NCI-H146 treated with DMSO at 0.1 percent for 48 hours (cell line): ENCODE measurements around the gene PDCD1LG2.
"Not testable (repeated sequence)": the region's sequence is repeated elsewhere in the genome, so short reads cannot be mapped to it uniquely, and the experiment has no call there.

Source experiments
- DNase-seq: peaks from one replicate; lab custom pipeline; 2025; ENCODE audit not compliant: unreplicated experiment; lab: John Stamatoyannopoulos, UW

Gene PDCD1LG2

GRCh38 chr9:5510360-5510931, at the start of gene PDCD1LG2:
PDCD1LG2 (plus strand) TSS chr9:5510531; CDS start chr9:5522547, 12,016 bp downstream.
- no peak for DNase-seq

DNA sequence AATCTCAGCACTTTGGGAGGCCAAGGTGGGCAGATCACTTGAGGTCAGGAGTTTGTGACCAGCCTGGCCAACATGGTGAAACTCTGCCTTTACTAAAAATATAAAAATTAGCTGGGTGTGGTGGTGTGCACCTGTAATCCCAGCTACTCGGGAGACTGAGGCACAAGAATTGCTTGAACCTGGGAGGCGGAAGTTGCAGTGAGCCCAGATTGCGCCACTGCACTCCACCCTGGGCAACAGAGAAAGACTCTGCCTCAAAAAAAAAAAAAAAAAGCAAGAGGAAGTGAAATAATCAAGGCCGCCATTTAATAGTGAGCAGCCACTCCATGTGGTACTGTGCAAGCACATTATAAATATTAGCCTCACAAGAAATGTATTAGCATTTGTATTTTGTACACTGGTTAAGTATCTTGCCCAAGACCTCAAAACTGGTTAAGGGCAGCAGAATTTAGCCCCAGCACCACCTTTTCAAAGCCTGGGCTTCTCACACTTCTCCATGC, 45.5 kb upstream of the PDCD1LG2 start:
- DNase-seq = not testable (repeated sequence)

DNA sequence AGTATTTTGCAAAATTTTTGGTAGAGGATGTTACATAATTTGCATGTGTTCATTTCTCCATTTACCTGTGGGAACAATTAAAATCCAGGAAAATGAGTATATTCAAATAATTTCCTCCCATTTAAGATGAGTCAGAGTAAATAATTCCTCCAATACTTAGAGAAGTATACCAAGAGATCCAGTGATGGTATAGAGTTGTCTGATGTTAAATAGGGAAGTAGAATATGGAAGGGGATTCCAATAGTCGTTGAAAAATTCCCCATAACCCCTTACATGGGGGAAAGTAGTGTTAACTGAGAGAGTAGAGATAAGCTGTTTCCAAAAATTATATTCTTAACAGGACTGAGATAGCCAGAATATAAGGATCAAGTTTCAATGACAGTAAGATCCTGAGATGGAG, 44.3 kb upstream of the PDCD1LG2 start:
- no peak for DNase-seq

DNA sequence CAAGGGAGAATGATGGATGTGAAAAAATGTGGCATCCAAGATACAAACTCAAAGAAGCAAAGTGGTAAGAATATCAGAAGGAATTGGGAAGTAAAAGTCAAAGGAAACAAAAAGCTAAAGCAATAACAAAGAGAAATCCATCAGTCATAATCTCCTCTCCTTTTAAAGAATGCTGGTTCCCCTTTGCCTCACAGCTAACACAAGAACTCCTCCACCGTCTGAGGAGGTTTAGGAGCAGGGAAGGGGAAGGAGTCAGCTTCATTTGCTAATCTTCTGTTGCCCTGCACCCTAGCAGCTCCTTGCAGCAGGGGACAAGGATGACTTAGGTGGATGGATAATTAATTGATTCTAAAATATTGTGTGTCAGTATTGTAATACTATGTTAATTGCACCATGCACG, 43.6 kb upstream of the PDCD1LG2 start:
- DNase-seq = no peak

DNA sequence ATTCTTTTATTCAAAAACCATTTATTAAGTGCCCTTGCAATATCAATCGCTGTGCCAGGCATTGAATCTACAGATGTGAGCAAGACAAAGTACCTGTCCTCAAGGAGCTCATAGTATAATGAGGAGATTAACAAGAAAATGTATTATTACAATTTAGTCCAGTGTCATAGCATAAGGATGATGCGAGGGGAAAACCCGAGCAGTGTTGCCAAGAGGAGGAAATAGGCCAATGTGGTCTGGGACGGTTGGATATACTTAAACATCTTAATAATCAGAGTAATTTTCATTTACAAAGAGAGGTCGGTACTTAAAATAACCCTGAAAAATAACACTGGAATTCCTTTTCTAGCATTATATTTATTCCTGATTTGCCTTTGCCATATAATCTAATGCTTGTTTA, 41.5 kb upstream of the PDCD1LG2 start:
- DNase-seq = no peak

GRCh38 chr9:5470122-5470521, 40.2 kb upstream of the PDCD1LG2 start:
- DNase-seq = no peak

DNA sequence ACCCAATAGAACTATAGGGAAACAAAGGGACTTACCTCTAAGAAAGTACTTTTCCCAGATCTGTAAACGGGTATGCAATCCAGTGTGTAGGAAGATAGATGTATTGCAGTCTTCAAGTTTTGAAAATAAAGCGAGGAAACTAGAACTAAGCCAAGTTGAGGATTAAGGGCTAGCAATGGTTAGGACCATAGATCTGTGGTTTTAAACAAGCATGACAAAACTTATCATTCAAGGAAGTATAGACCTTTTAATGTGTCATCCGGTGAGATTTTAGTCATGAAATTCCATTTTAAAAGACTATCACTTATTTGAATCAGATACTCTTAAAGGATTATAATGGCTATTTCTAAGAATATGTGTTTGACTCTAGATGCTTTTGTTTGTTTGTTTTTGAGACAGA, 39.5 kb upstream of the PDCD1LG2 start:
- no peak for DNase-seq

- DNase-seq = not testable (repeated sequence)
These were observed 34.7 kb upstream of the PDCD1LG2 start for GRCh38 chr9:5475611-5476010.

- DNase-seq = no peak
These were observed 32.1 kb upstream of the PDCD1LG2 start for GRCh38 chr9:5478206-5478605.

GRCh38 chr9:5479994-5480694, 30.2 kb upstream of the PDCD1LG2 start:
- DNase-seq = no peak

DNA sequence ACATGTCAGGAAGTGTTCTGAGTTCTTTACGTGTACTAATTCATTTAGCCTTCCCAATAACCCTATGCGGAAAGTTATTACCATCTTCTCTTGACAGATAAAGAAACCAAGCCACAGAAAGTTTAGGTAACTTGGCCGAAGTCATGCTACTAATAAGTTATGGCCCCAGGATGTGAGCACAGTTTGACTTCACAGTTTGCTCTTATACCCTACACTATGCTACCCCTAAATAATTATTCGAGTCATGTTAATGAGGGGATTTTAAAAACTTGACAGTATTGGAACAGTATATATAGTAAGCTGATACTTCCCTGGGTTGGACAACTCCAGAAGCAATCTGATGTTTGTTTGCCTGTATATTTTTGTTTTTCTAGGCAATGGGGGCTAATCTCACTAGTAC, 29.4 kb upstream of the PDCD1LG2 start:
- DNase-seq = no peak

- no peak for DNase-seq
These were observed 28.9 kb upstream of the PDCD1LG2 start for GRCh38 chr9:5481322-5482040.

- no peak for DNase-seq
These were observed 28.1 kb upstream of the PDCD1LG2 start for GRCh38 chr9:5482194-5482593.

DNA sequence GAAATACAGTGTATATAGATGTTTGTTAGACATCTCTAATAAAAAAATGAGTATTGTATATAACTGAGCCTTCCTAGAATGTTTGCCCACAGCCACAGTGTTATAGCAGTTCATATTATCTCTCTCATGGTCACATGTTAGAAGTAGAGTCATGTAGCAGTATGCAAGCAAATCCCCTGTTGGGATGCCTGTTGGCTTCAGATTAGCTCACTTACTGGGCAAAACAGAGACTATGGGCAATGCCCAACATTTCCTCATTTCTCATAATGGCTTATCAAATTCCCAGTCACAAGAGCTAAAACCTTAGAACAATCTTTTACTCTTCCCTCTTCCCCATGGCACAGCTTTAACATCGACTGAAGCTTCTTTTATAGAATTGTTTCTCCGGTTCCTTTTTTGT, 27.0 kb upstream of the PDCD1LG2 start:
- DNase-seq = no peak

GRCh38 chr9:5485378-5486085, 24.8 kb upstream of the PDCD1LG2 start:
- no peak for DNase-seq

DNA sequence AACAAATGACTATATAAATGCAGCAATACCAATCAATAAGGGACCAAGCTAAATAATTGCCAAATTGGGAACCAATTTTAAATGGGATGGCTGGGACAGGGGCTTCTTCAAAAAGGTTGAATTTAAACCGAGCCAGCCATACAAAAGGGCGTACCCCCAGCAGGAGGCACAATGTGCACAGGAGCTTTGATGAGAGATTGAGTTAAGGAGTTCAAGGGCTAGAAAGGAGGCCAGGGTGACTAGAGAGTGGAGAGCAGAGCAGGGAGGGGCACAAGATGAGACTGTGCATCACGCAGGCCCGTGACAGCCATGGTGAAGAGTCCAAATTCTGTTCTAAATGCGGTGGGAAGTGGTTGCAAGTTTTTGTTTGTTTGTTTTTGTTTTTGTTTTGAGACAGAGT, 23.3 kb upstream of the PDCD1LG2 start:
- DNase-seq = no peak

DNA sequence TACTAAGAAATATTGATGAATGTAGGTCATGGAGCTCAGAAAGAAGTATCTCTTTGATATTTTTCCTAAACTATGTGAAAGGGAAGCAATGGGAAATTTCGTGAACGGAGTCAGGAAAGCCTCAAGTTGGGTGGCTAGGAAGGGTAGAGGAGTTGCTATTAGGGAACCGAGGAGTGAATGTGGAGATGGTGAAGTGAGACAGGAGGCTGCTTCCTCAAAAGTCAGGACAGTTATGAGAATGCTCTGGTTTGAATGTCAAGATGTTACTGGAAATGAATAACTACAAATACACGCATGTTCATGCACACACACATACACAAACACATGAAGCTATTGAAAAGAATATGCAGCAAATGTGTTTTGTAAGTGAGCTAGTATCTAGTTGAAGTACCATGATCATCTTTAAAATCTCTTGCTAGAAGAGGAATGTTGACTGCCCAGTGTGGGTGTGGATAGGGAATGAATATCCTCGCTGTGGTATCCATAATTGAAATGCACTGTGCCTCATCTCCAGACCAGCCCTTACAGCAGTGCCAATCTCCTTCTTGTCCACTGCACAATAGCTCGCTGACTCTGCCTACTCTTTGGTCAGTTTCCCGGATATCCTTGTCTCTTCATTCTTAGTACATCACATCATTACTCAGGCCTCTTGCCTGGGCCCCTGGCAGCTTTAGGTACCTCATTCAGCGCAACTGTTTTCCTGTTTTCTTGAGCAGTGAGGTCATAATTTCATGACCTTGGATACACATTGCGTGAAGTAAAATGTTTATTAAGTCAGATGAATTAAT, 21.9 kb upstream of the PDCD1LG2 start:
- DNase-seq = no peak

- no peak for DNase-seq
These were observed 20.5 kb upstream of the PDCD1LG2 start for GRCh38 chr9:5489630-5490490.

GRCh38 chr9:5492965-5493678, 17.2 kb upstream of the PDCD1LG2 start:
- no peak for DNase-seq
